Adrenal gland (tissue), 12 donors: ENCODE data around the gene IL16. TPM values are rescaled to one million over a fixed set of nuclear protein-coding genes. Genes with fewer than 3 reads are reported as not detected.

Source experiments
- DNase-seq, 7 donors: peaks; one replicate each; pipeline ENCODE4 v3.0.0-alpha.2; 2019 to 2020
- H3K27ac ChIP-seq, 5 donors: fragments of 200-600 bp; sonication (generic) in 4 of 5; 1 replicate in 3 of 5; 2 replicates in 2 of 5; pipeline versions ENCODE4 v1.5.1 to v1.8.0; 2016 to 2020; ENCODE audit warnings: mild to moderate bottlenecking in 1 of 5
- H3K27me3 ChIP-seq: fragments of 200-600 bp; 2 replicates; pipeline ENCODE4 v1.8.0; 2021
- H3K36me3 ChIP-seq, 2 donors: fragments of 200-600 bp; replicated peaks in 1 of 2; 1 replicate in 1 of 2; 2 replicates in 1 of 2; pipeline versions ENCODE4 v1.5.1 to v1.8.0; 2018 to 2022
- H3K4me1 ChIP-seq, 2 donors: fragments of 200-600 bp; replicated peaks in 1 of 2; 1 replicate in 1 of 2; 2 replicates in 1 of 2; pipeline versions ENCODE4 v1.5.1 to v1.8.0; 2018 to 2021
- H3K4me3 ChIP-seq, 4 donors: fragments of 200-600 bp; sonication (generic) in 3 of 4; one replicate each; pipeline ENCODE4 v1.5.1; 2016 to 2018
- H3K9me3 ChIP-seq, 3 donors: fragments of 200-600 bp; sonication (generic) in 1 of 3; replicated peaks in 1 of 3; 1 replicate in 2 of 3; 2 replicates in 1 of 3; pipeline versions ENCODE4 v1.5.1 to v1.8.0; 2016 to 2021
- CTCF ChIP-seq, 6 experiments: fragments of 450-650 bp in 4 of 6; fragments of 200-600 bp in 2 of 6; sonication (generic) in 1 of 6; IDR thresholded peaks; 1 replicate in 5 of 6; 2 replicates in 1 of 6; pipeline versions ENCODE4 v1.5.1 to v1.8.0; 2016 to 2021; ENCODE audit warnings: antibody characterized with exemption in 6 of 6, mild to moderate bottlenecking in 2 of 6, moderate library complexity in 1 of 6
- POLR2A ChIP-seq, 2 donors: fragments of 450-650 bp; IDR thresholded peaks; one replicate each; pipeline ENCODE4 v1.6.1; 2017; ENCODE audit warnings: antibody characterized with exemption in 2 of 2, mild to moderate bottlenecking in 2 of 2, moderate library complexity in 1 of 2
- WGBS, 4 donors: extraction: QIAGEN DNeasy Blood & Tissue Kit in 2 of 4; methylation state at CpG; one replicate each; pipeline versions ENCODE4 v1.1.5 to v1.1.7; 2013 to 2017; 5-methylcytosine and 5-hydroxymethylcytosine counted together
- intact Hi-C, 2 donors: fragments of 100-400 bp; cut with DNase I; formaldehyde crosslinking; loops; one replicate each; pipeline versions ENCODE4 v1.14.1 to v1.15.0; 2022 to 2023
- polyA plus RNA-seq, 3 donors: library from polyadenylated mRNA; stranded (reverse); fragments of 200-250 nt in 2 of 3; fragments of 350-450 nt in 1 of 3; fragmentation: Illumina TruSeq in 1 of 3; extraction: RNeasy Lipid Tissue Mini Kit (QIAGEN cat#74804) in 1 of 3; gene quantifications; one replicate each; pipeline ENCODE4 v1.2.3, GENCODE V29; 2013 to 2014
- total RNA-seq, 9 donors: library from RNA; depleted of rRNA in 4 of 9; stranded (reverse); fragments of >200 nt in 4 of 9; fragments of 120-200 nt in 1 of 9; fragmentation: NEBNext Ultra II Directional in 1 of 9; extraction: Animal tissue kit (Norgen Biotek cat#: 25700) in 1 of 9; gene quantifications; one replicate each; pipeline versions ENCODE4 v1.1.0 to v1.2.4, GENCODE V29; 2013 to 2023
- donor health status: healthy with polysubstance abuse.
- donor health status: Bipolar disorder and iron deficiency.
- donor health status: DM: yes; HTN: yes; CAD: no.
- donor health status: DM: no; HTN: no; CAD: no.
- donor health status: DM: no; HTN: no; CAD: no.
- donor health status: DM: yes; HTN: yes; CAD: no.

IL16 gene
- total and polyA plus RNA-seq, 12 donors, result 2.2 to 16.0 (median 6.3) TPM

DNA sequence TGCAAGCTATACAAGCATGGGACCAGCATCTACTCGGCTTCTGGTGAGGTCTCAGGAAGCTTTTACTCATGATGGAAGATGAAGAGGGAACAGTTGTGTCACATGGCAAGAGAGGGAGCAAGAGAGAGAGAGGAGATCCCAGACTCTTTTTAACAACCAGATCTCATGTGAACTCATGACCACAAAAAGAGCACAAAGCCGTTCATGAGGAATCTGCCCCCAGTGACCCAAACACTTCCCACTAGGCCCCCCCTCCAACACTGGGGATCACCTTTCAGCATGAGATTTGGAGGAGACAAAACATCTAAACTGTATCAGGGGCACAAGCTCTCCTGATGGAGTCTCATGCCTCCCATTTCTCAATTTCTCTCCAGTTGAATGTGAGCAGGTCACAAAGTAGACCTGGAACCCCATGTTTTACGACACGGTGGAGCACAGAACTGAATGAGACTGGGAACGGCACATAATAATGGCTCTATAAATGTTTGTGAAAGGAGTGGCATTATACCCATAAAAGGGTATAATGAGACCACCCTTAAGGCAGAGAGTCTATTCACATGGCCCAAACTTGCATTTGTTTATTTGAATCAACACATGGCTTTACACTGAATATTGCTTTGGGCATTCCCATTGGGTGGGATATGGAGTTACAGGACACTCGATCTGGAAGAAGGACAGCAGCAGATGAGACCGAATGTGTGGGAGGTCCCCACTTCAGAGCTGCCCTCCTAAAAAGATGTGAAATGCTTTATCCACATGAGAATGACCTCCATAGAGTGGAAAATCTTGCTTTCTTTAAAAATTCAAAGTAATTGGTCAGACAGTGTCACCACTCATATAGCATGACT, 38.8 kb downstream of the IL16 start:
- DNase-seq, result no peak
- no peaks in the 10 kb centered on the region for H3K4me1 ChIP-seq
- H3K36me3 ChIP-seq, result no peaks in the 10 kb centered on the region
- H3K27me3 ChIP-seq, result no peaks in the 10 kb centered on the region
- intact Hi-C loops, result no loop called here
- 84 to 89% (median 87%) methylated on average over 7 of the region's 7 CpGs for WGBS, 4 donors
- no peaks in the 10 kb centered on the region for H3K9me3 ChIP-seq
- H3K4me3 ChIP-seq, result no peak overlapping the region
- no peak for TF ChIP-seq CTCF (IDR thresholded peaks at IDR 0.05)
- TF ChIP-seq POLR2A (IDR thresholded peaks at IDR 0.05), result no peak
- peak overlapping the region in 3 of 5 donors; percentile 15 to 74 (median 35) for H3K27ac ChIP-seq

- intact Hi-C loops, result no loop called here
- Histone ChIP-seq H3K4me3 (no peak overlapping the region), H3K4me1 (no peaks in the 10 kb centered on the region), H3K27me3 (no peaks in the 10 kb centered on the region), H3K36me3 (no peaks in the 10 kb centered on the region), H3K27ac (no peak overlapping the region), H3K9me3 (no peaks in the 10 kb centered on the region)
- no peak for TF ChIP-seq CTCF (IDR thresholded peaks at IDR 0.05)
- no peak for TF ChIP-seq POLR2A (IDR thresholded peaks at IDR 0.05)
- DNase-seq, result peak in 1 of 7 donors; percentile 25
Measured at GRCh38 chr15:81239190-81239589, 42.5 kb downstream of the IL16 start.

DNA sequence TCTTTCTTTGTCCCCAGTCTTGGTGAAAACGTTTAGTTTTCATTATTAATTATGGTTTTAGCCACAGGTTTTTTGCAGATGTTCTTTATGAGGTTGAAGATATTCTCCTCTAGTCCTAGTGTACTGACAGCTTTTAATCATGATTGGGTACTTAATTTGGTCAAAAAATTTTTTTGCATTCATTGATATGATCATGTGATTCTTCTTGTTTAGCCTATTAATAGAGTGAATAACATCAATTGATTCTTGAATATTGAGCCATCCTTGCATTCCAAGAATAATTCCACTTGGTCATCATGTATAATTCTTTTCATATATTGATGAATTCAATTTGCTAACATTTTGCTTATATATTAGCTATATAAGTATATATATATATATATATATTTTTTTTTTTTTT, 46.1 kb downstream of the IL16 start:
- intact Hi-C loops, result no loop called here
- 39 to 79% (median 48%) methylated on average over 1 of the region's 1 CpG for WGBS, 4 donors

GRCh38 chr15:81244306-81244705, 47.6 kb downstream of the IL16 start:
- intact Hi-C loops, result no loop called here
- DNase-seq, result no peak
- Histone ChIP-seq H3K4me3 (peak overlapping the region in 1 of 4 donors; percentile 24), H3K4me1 (no peaks in the 10 kb centered on the region), H3K27me3 (no peaks in the 10 kb centered on the region), H3K9me3 (no peaks in the 10 kb centered on the region), H3K27ac (no peak overlapping the region), H3K36me3 (no peaks in the 10 kb centered on the region)
- 32 to 70% (median 67%) methylated on average over 1 of the region's 1 CpG for WGBS, 4 donors
- TF ChIP-seq POLR2A (IDR thresholded peaks at IDR 0.05) (no peak), CTCF (IDR thresholded peaks at IDR 0.05) (no peak)

More for the DNA sequence above, 46.1 kb downstream of the IL16 start:
- no peaks in the 10 kb centered on the region for H3K36me3 ChIP-seq
- H3K27me3 ChIP-seq, result no peaks in the 10 kb centered on the region
- no peak for DNase-seq
- no peak overlapping the region for H3K27ac ChIP-seq
- no peak for TF ChIP-seq POLR2A (IDR thresholded peaks at IDR 0.05)
- no peak for TF ChIP-seq CTCF (IDR thresholded peaks at IDR 0.05)
- H3K9me3 ChIP-seq, result no peaks in the 10 kb centered on the region
- no peaks in the 10 kb centered on the region for H3K4me1 ChIP-seq
- no peak overlapping the region for H3K4me3 ChIP-seq
